Right cardiac atrium (tissue), 5 donors: ENCODE data around the gene GSK3A. TPM values are rescaled to one million over a fixed set of nuclear protein-coding genes. Genes with fewer than 3 reads are reported as not detected.

Experiments used
- ATAC-seq, 2 donors: fragments of 200-7000 bp; cut with Tn5 transposase; one replicate each; pipeline versions ENCODE4 v1.8.0 to v1.9.1; 2020; ENCODE audit warnings: moderate library complexity in 2 of 2, mild to moderate bottlenecking in 1 of 2
- DNase-seq, 3 donors: peaks; one replicate each; pipeline ENCODE4 v3.0.0-alpha.2; 2020
- H3K27ac ChIP-seq: one replicate; pipeline ENCODE4 v1.5.1; 2013; ENCODE audit warnings: mild to moderate bottlenecking, low read length, control low read depth, moderate library complexity
- H3K27me3 ChIP-seq: one replicate; pipeline ENCODE4 v1.6.1; 2013; ENCODE audit not compliant: control insufficient read depth, insufficient read depth
- H3K4me1 ChIP-seq: one replicate; pipeline ENCODE4 v1.6.1; 2013; ENCODE audit warnings: low read length; ENCODE audit not compliant: control insufficient read depth, insufficient read depth
- H3K4me3 ChIP-seq: one replicate; pipeline ENCODE4 v1.5.1; 2013; ENCODE audit warnings: low read length, control low read depth
- H3K9me3 ChIP-seq: one replicate; pipeline ENCODE4 v1.6.1; 2013; ENCODE audit warnings: low read length; ENCODE audit not compliant: control insufficient read depth
- WGBS: extraction: QIAGEN DNeasy Blood & Tissue Kit; methylation state at CpG from one replicate; pipeline ENCODE4 v1.1.7; 2013; 5-methylcytosine and 5-hydroxymethylcytosine counted together
- intact Hi-C, 4 donors: fragments of 100-400 bp; cut with DNase I; formaldehyde crosslinking; loops; one replicate each; pipeline versions ENCODE4 v1.11.0 to v1.14.0; 2022 to 2023
- polyA plus RNA-seq: library from polyadenylated mRNA; stranded (reverse); fragments of 200-250 nt; gene quantifications from one replicate; pipeline ENCODE4 v1.2.3, GENCODE V29; 2013
- total RNA-seq, 4 donors: library from RNA; stranded (reverse); fragmentation: NEBNext Ultra II Directional; extraction: Animal tissue kit (Norgen Biotek cat#: 25700); gene quantifications; one replicate each; pipeline ENCODE4 v1.2.1, GENCODE V29; 2021
- donor health status: healthy with polysubstance abuse.
- donor health status: DM: no; HTN: yes; CAD: no.
- donor health status: DM: no; HTN: no; CAD: no.
- donor health status: DM: no; HTN: yes; CAD: no; lungs with severe emphysema.
- donor health status: DM: yes; HTN: yes; CAD: no.

GSK3A gene
- total and polyA plus RNA-seq, 5 donors, result 32.0 to 46.5 (median 36.2) TPM

DNA sequence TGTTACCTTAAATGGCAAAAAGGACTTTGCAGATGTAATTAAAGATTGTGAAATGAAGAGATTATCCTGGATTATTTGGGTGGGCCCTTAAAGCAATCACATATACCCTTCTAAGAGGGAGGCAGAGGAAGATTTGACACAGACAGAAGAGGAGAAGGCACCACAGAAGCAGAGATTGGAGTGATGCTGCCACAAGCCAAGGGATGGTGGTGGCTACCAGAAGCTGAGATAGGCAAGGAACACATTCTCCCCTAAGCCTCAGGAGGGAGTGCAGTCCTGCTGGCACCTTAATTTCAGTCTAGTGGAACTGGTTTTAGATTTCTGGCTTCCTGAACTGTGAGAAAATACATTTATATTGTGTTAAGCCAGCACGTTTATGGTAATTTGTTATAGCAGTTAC, 49.1 kb downstream of the GSK3A start:
- H3K27me3 ChIP-seq, result no peaks in the 10 kb centered on the region
- intact Hi-C loops, result no loop called here
- H3K27ac ChIP-seq, result no peak overlapping the region
- H3K4me1 ChIP-seq, result no peaks in the 10 kb centered on the region
- H3K9me3 ChIP-seq, result peaks cover 2% of the 10 kb centered on the region
- 81% methylated on average over 1 of the region's 1 CpG for WGBS
- DNase-seq, result no peak
- no peak for ATAC-seq
- no peak overlapping the region for H3K4me3 ChIP-seq

DNA sequence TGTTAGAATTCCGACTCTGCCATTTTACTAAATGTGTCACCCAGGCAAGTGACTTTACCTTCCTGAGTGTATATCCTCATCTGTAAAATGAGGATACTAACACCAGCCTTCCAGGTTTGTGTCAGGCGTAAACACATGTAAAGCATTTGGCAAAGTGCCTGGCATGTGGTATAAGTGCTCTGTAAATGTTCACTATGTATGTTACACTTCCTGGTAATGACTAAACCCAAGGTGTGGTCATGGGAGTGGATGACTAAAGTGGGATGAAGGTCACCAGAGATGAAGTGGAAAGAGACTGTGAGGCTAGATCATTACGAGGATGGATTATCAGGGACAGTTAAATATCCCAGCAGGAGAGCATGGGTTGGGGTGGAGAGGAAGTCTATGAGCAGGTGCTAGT, 50.5 kb downstream of the GSK3A start:
- peak in 1 of 2 donors; percentile 43 for ATAC-seq
- no peak overlapping the region for H3K4me3 ChIP-seq
- peaks cover 2% of the 10 kb centered on the region for H3K9me3 ChIP-seq
- no peak overlapping the region for H3K27ac ChIP-seq
- DNase-seq, result no peak
- no peaks in the 10 kb centered on the region for H3K27me3 ChIP-seq
- 61% methylated on average over 3 of the region's 3 CpGs for WGBS
- intact Hi-C loops, result no loop called here
- no peaks in the 10 kb centered on the region for H3K4me1 ChIP-seq

DNA sequence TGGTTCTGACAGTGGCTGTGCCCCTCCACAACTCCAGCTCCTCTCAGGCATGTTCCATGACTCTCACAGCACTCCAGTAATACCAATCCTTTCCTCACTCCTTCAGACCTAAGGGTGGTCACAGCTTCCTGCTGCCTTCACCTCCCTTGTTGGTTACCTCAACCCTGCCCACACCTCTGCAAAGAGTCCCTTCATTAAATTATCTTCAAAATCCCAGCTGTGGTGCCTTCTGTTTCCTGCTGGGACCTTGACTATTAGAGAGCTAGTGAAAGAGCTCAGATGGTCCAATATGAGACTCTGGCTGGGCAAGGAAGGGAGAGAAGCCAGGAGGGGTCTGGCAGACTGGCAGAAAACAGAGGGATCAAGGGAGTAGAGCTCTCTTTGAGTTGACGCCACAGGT, 51.1 kb downstream of the GSK3A start:
- Histone ChIP-seq H3K9me3 (peaks cover 2% of the 10 kb centered on the region), H3K27me3 (no peaks in the 10 kb centered on the region), H3K4me1 (no peaks in the 10 kb centered on the region), H3K27ac (no peak overlapping the region), H3K4me3 (no peak overlapping the region)
- DNase-seq (no peak), ATAC-seq (no peak)
- intact Hi-C loops, result no loop called here
- 80% methylated on average over 1 of the region's 1 CpG for WGBS

DNA sequence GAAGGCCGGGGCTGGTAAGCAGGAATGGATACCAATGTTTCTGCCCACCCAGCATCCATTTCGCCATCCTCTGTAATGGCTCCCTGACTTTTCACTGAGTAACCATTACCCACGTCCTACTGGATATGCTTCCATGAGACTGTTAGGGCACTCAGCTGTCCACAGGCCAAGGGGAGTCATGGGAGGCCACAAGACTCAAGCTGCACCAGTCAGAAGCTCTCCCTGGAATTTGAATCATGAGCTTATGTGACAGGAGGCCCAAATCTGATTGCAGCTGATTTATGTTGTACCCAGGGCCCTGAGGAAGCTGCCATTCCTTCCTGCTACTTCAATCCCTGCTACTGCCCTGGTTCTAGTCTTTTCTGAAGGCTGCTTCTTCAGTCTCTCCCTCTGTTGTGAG, 53.3 kb downstream of the GSK3A start:
- 76% methylated on average over 3 of the region's 3 CpGs for WGBS
- Histone ChIP-seq H3K4me3 (no peak overlapping the region), H3K9me3 (peaks cover 2% of the 10 kb centered on the region), H3K27ac (no peak overlapping the region), H3K4me1 (no peaks in the 10 kb centered on the region), H3K27me3 (no peaks in the 10 kb centered on the region)
- ATAC-seq, result no peak
- DNase-seq, result no peak
- intact Hi-C loops, result loop anchor here in 2 of 4 donors (10.0 kb wide), 1 partner anchor 54 kb away; the partner anchor contains the start of gene POU2F2 (in 2 of the 2)

DNA sequence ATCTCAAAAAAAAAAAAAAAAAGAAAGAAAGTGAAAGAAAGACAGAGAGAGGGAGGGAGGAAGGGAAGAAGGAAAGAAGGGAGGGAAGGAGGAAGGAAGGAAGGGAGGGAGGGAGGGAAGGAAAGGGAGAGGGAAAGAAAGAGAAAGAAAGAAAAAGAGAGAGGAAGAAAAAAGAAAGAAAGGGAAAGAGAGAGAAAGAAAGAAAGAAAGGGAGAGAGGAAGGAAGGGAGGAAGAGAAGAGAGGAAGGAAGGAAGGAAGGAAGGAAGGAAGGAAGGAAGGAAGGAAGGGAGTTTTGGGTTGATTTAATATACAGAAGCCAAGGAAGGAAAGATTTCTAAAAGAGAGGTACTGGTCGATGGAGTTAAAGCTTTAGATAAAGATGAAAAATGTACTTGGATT, 53.7 kb downstream of the GSK3A start:
- no peaks in the 10 kb centered on the region for H3K27me3 ChIP-seq
- WGBS, result 72% methylated on average over 1 of the region's 1 CpG
- no peak overlapping the region for H3K27ac ChIP-seq
- peaks cover 2% of the 10 kb centered on the region for H3K9me3 ChIP-seq
- no peaks in the 10 kb centered on the region for H3K4me1 ChIP-seq
- H3K4me3 ChIP-seq, result no peak overlapping the region
- DNase-seq, result no peak
- intact Hi-C loops, result loop anchor here in 2 of 4 donors (10.0 kb wide), 1 partner anchor 54 kb away; the partner anchor contains the start of gene POU2F2 (in 2 of the 2)
- ATAC-seq, result no peak

DNA sequence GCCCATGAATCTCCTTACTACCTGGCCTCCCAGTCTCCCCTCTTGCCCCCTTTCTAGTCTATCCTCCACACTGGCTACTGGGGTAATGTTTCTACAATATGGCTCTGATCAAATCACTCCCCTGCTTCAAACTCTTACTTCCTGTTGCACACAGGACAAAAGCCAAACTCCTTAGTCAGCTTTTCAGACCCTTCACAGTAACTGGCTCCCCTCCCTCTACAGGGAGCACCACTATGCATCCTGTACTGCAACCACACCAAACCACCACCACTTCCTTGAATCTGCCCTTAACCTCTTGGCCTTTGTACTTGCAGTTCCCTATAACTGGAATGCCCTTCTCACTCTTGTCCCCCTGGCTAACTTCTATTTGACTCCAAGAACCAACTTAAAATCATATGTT, 57.1 kb downstream of the GSK3A start:
- peak; percentile 53 to 67 for ATAC-seq

DNA sequence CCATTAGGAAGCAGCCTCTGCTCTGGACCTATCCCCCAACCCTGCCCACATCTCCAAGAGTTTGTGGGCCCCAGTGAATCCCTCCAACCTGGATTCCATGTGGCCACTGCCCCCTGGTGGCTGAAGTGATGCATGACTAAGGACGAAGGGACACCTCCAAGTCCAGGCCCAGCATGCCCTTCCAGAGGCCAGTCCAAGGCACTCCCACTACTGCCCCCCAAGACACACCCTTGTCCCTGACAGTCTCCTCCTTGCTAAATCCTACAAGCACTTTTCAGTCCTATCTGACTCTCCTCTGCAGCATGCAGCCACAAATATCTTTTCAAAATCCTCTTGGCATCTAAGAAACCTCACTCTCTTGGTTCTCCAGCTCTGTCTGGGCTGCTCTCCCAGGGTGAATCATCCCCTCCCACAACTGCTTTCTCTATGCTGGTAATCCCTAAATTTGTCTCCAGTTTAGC, 58.0 kb downstream of the GSK3A start:
- DNase-seq (peak; percentile 75 to 87 (median 81)), ATAC-seq (peak; percentile 78 to 80)
- H3K4me3 ChIP-seq, result no peak overlapping the region
- no peaks in the 10 kb centered on the region for H3K4me1 ChIP-seq
- H3K9me3 ChIP-seq, result no peaks in the 10 kb centered on the region
- no peak overlapping the region for H3K27ac ChIP-seq
- intact Hi-C loops, result loop anchor here (5.0 to 10.0 kb wide), 2 partner anchors 50 to 52 kb away; partner anchors contain the start of gene POU2F2 (in 4 of the 4)
- 0% methylated on average over 1 of the region's 1 CpG for WGBS
- no peaks in the 10 kb centered on the region for H3K27me3 ChIP-seq

More for the DNA sequence above, 57.1 kb downstream of the GSK3A start:
- no peak for DNase-seq
- H3K9me3 ChIP-seq, result no peaks in the 10 kb centered on the region
- H3K4me1 ChIP-seq, result no peaks in the 10 kb centered on the region
- no peaks in the 10 kb centered on the region for H3K27me3 ChIP-seq
- H3K4me3 ChIP-seq, result no peak overlapping the region
- H3K27ac ChIP-seq, result no peak overlapping the region
- intact Hi-C loops, result loop anchor here in 2 of 4 donors (10.0 kb wide), 1 partner anchor 50 kb away; the partner anchor contains the start of gene POU2F2 (in 2 of the 2)

Other genes with a start within 250 kb of the GSK3A start
- gene ATP1A3, start 248.4 kb downstream of the GSK3A start, total RNA-seq, result 100 to 1,000 TPM; 194 to 295 (median 234) TPM
- 104 TPM for gene ATP1A3, start 248.4 kb downstream of the GSK3A start, polyA plus RNA-seq
- 10 to 100 TPM; 12.5 to 18.3 (median 14.6) TPM for gene GRIK5, start 172.4 kb downstream of the GSK3A start, total RNA-seq
- gene GRIK5, start 172.4 kb downstream of the GSK3A start, polyA plus RNA-seq, result 8.9 TPM
- gene ZNF574, start 166.4 kb downstream of the GSK3A start, total RNA-seq, result 1 to 10 TPM; 8.4 to 9.3 (median 8.5) TPM
- 5.2 TPM for gene ZNF574, start 166.4 kb downstream of the GSK3A start, polyA plus RNA-seq
- 1 to 10 TPM; 1.4 to 1.6 (median 1.6) TPM for gene POU2F2, start 110.2 kb downstream of the GSK3A start, total RNA-seq
- 0.77 TPM for gene POU2F2, start 110.2 kb downstream of the GSK3A start, polyA plus RNA-seq
- 10 to 100 TPM; 14.6 to 19.9 (median 17.8) TPM for gene DEDD2, start 24.9 kb downstream of the GSK3A start, total RNA-seq
- 21.6 TPM for gene DEDD2, start 24.9 kb downstream of the GSK3A start, polyA plus RNA-seq
- gene ZNF526, start 22.3 kb downstream of the GSK3A start, total RNA-seq, result 1 to 10 TPM; 5.4 to 7.3 (median 6.5) TPM
- 3.3 TPM for gene ZNF526, start 22.3 kb downstream of the GSK3A start, polyA plus RNA-seq
- 10 to 100 TPM; 33.3 to 58.1 (median 48.1) TPM for gene ERF, start 12.5 kb upstream of the GSK3A start, total RNA-seq
- 39.1 TPM for gene ERF, start 12.5 kb upstream of the GSK3A start, polyA plus RNA-seq
- 10 to 100 TPM; 36.4 to 42.7 (median 39.6) TPM for gene CIC, start 26.6 kb upstream of the GSK3A start, total RNA-seq
- gene CIC, start 26.6 kb upstream of the GSK3A start, polyA plus RNA-seq, result 28.6 TPM
- under 1 TPM in 3 of 4 donors, not detected in 1; 0.20 to 0.32 (median 0.26) TPM for gene PRR19, start 59.5 kb upstream of the GSK3A start, total RNA-seq
- 0.29 TPM for gene PRR19, start 59.5 kb upstream of the GSK3A start, polyA plus RNA-seq
- gene PAFAH1B3, start 60.0 kb upstream of the GSK3A start, total RNA-seq, result 1 to 10 TPM; 1.6 to 5.9 (median 4.4) TPM
- gene PAFAH1B3, start 60.0 kb upstream of the GSK3A start, polyA plus RNA-seq, result 4.3 TPM
- gene TMEM145, start 70.7 kb upstream of the GSK3A start, total RNA-seq, result 1 to 10 TPM in 3 of 4 donors, under 1 TPM in 1; 0.91 to 1.6 (median 1.2) TPM
- 0.41 TPM for gene TMEM145, start 70.7 kb upstream of the GSK3A start, polyA plus RNA-seq
- gene MEGF8, start 83.0 kb upstream of the GSK3A start, total RNA-seq, result 10 to 100 TPM; 28.6 to 36.3 (median 32.4) TPM
- 28.7 TPM for gene MEGF8, start 83.0 kb upstream of the GSK3A start, polyA plus RNA-seq
- under 1 TPM in 3 of 4 donors, not detected in 1; 0.50 to 0.91 (median 0.66) TPM for gene CNFN, start 147.7 kb upstream of the GSK3A start, total RNA-seq
- 1.9 TPM for gene CNFN, start 147.7 kb upstream of the GSK3A start, polyA plus RNA-seq
- 10 to 100 TPM in 2 of 4 donors, 1 to 10 TPM in 2; 9.4 to 44.9 (median 12.3) TPM for gene LIPE, start 184.8 kb upstream of the GSK3A start, total RNA-seq
- 81.6 TPM for gene LIPE, start 184.8 kb upstream of the GSK3A start, polyA plus RNA-seq
- gene CXCL17, start 200.3 kb upstream of the GSK3A start, total RNA-seq, result not detected
- gene CXCL17, start 200.3 kb upstream of the GSK3A start, polyA plus RNA-seq, result not detected